Measurements from ENCODE around the gene SEMA3C.

SEMA3C gene

DNA sequence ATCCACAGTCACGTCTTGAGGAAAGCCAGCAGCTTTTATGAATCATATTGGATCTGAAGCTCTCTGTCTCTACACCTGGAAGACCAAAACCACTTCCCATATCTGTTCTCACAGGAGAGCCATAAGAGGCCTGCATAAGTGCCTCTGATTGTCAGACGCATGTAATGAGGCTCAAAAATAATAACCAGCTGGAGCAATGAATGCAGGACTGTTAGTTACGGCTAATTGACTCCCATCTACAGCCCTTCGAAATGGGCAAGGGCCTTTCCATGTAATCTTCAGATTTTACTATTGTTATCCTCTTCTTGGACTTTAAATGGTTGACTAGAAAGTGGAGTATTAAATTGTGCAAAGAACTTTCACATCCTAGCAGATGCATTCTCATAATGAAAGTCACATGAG is 4.4 kb upstream of the SEMA3C start:
- peak overlapping the region; percentile 93 for H3K27ac ChIP-seq
- TF ChIP-seq, protein P1, sequence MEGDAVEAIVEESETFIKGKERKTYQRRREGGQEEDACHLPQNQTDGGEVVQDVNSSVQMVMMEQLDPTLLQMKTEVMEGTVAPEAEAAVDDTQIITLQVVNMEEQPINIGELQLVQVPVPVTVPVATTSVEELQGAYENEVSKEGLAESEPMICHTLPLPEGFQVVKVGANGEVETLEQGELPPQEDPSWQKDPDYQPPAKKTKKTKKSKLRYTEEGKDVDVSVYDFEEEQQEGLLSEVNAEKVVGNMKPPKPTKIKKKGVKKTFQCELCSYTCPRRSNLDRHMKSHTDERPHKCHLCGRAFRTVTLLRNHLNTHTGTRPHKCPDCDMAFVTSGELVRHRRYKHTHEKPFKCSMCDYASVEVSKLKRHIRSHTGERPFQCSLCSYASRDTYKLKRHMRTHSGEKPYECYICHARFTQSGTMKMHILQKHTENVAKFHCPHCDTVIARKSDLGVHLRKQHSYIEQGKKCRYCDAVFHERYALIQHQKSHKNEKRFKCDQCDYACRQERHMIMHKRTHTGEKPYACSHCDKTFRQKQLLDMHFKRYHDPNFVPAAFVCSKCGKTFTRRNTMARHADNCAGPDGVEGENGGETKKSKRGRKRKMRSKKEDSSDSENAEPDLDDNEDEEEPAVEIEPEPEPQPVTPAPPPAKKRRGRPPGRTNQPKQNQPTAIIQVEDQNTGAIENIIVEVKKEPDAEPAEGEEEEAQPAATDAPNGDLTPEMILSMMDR (conservative IDR thresholded peaks at IDR 0.05), result no peak

DNA sequence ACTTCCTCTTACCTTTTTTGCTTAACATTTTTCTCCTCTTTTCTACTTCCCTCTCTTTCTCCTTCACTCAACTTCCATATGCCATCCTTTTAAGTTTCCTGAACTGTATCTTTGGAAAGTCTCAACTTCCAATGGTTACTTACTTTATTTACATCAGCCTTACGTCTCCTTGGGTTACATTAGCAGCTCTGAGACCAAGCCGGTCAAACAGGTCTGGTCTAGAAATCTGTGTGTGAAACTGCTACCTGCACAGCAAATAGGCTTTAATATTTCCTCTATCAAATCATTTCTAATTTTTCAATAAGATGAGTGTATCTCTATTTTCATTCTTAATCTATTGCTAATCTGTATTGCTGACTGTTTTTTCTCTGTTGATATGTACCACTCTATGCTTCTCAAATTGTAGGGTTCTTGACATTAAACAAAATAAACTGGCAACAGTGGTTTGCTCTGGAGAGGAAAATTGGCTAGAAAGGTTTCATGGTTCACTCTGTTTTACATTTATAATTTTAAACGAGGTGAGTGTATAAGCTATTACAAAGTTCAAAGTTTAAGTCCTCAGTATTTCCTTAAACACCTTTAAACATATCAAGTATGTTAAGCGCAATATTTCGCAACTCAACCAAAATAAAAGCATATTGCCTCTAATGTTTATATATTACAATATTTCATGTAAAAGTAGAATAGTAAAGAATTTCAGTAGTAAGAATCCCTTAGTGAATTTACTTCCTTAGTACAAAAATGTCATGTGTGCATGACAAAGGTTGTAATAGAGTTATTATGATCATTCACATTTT is 3.6 kb upstream of the SEMA3C start:
- peak overlapping the region; percentile 93 for H3K27ac ChIP-seq
- TF ChIP-seq, protein P1 (conservative IDR thresholded peaks at IDR 0.05), result no peak

DNA sequence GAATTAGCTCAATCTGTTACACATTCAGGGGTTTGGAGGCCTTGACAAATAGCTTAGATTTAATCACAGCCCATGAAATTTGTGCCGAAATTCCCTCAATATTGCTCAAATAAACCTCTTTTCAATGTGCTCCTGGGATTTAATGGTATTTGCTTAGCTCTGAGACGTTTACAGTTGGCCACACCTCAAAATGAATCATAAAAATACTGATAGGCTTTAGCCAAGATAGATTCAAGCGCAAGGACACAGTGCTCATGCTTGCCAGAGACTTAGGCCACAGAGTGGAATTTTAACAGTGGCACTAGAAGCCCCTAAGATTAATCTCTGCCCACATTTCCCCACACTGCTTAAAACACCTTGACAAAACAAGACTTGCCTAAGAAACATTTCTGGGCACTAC is 2.3 kb upstream of the SEMA3C start:
- TF ChIP-seq, protein P1 (conservative IDR thresholded peaks at IDR 0.05), result no peak
- peak overlapping the region; percentile 93 for H3K27ac ChIP-seq

DNA sequence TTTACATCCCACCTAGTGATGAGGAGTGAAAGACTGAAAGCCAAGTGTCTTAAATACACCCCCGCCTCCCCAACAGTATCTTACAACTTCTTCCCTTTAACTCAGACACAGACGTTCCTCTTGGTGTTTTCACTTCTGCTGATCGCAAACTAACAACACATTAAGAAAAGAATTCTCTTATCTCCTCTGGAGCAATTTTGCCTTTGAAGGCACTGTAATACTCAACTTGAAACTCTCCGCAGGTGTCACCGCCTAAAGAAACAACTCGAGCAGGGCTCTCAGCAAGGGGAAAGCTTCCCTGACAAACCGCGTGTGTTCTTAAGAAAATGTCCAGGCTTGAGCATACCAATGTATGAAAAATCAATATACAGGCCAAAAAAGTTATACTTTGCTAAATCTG is 452 bp downstream of the SEMA3C start:
- TF ChIP-seq, protein P1 (conservative IDR thresholded peaks at IDR 0.05), result no peak
- H3K27ac ChIP-seq, result peak overlapping the region; percentile 93

DNA sequence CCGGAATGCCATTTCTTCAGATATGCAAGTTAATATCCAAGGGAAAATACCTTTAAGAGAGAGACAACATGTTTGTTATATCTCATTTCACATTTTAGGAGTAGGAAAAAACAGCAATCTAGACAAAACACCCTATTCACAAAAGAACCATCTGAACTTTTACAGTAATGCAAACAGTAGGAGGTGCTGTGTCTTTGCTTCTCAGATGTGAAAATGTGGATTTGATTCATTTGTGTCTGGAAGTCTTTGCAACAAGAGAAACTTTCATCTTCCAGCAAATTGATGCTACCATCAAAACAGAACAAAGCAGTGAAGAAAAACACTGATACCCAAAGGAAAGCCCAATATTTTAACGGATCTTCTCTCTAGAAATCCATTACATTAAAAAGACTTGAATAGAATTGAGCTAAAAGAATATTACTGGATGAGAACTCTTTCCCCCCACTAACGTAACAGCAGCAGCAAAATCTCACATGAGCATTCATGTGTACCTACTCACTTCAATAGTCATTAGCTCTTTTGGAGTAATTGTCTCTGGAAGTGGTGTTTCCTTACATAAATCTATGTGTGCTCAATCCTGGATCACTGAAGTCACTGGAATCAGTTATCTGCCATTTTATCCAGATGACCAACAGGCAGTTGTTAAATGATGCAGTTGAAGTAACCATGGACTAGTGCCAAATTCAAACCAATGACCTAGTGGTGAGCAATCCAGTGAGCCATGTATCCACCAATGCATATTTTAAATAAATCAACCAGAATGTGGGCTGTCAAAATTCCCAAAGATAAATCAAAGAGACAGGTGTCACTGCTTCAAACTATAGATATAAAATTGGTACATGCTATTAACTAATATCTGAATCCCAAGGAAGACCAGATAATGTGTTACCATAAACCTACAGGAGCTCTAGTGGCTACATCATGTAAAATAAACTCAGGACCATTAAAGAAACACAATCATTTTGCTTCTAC is 1.8 kb downstream of the SEMA3C start:
- H3K27ac ChIP-seq, result no peak overlapping the region

DNA sequence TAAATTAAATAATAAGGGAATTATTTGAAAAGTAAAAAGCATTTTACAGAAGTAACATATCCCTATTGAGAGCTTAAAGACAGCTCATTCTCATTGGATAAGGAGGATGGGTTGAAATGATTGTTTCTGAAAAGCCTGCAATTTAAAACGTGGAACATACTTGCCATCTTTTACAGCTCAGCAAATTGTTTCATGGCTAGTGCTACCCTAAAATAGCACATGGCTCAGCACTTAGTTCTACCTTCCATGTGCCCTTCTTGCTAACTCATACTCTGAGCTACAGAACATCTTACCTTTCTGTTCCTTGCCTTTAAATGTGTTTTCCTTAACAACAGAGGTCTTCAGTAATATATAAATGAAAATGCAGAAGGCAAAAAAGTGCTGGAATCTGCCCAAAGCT is 8.6 kb downstream of the SEMA3C start:
- TF ChIP-seq, protein P1 (conservative IDR thresholded peaks at IDR 0.05), result no peak
- H3K27ac ChIP-seq, result no peak overlapping the region

More for the DNA sequence above, 1.8 kb downstream of the SEMA3C start:
- TF ChIP-seq, protein P1 (conservative IDR thresholded peaks at IDR 0.05), result peak; percentile 52

DNA sequence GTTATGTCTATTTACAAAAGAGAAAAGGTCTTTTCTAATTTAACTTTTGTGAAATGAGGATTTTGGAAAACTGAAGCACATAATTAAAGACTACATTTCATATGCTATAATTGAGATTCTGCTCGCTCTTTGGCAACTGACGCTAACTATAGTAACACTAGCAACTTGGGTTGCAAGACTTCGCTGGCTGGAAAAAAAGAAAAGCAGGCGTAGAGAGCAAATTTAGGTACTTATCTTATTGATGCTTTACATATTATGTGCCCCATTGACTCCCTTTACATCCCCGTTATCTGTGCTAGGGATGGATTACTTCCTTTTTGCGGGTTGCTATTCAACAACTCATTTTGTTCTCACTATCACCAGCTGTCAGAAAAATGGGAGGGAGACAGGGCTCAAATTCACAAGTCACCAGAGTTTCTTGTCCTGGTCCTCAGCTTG is 10.5 kb downstream of the SEMA3C start:
- TF ChIP-seq, protein P1 (conservative IDR thresholded peaks at IDR 0.05), result no peak
- H3K27ac ChIP-seq, result no peak overlapping the region

All from VCaP (cell line).